A549 (cell line): ENCODE measurements around the gene LHFPL2.

Source experiments
- CBX2 ChIP-seq: fragments of 200-600 bp; sonication (generic); IDR thresholded peaks from 2 replicates; pipeline ENCODE4 v1.6.1; 2016; ENCODE audit warnings: low read depth, mild to moderate bottlenecking, borderline replicate concordance
- CTCF ChIP-seq: fragments of >200 bp; sonication (Bioruptor Twin); formaldehyde crosslinking; IDR thresholded peaks from 3 replicates; pipeline ENCODE4 v1.5.1; 2016
- EP300 ChIP-seq, 2 experiments: fragments of >200 bp; sonication (Bioruptor Twin); formaldehyde crosslinking; IDR thresholded peaks; 2 replicates in 1 of 2; 3 replicates in 1 of 2; pipeline ENCODE4 v1.6.1; 2016 to 2017
- ESRRA ChIP-seq: fragments of 150-350 bp; IDR thresholded peaks from 2 replicates; pipeline ENCODE4 v1.6.1; 2014; ENCODE audit warnings: mild to moderate bottlenecking, low read length, borderline replicate concordance
- JUNB ChIP-seq: fragments of >200 bp; sonication (Bioruptor Twin); formaldehyde crosslinking; IDR thresholded peaks from 2 replicates; pipeline ENCODE4 v1.6.1; 2016
- PHF8 ChIP-seq: fragments of 200-600 bp; sonication (generic); IDR thresholded peaks from 2 replicates; pipeline ENCODE4 v1.6.1; 2016; ENCODE audit warnings: low read depth, mild to moderate bottlenecking, antibody characterized with exemption, moderate library complexity, borderline replicate concordance
- POLR2A ChIP-seq: IDR thresholded peaks from 2 replicates; pipeline ENCODE4 v1.6.1; 2012; ENCODE audit warnings: mild to moderate bottlenecking, low read length

GRCh38 chr5:78568676-78569075 lies 79.9 kb downstream of the LHFPL2 start:
- TF ChIP-seq CTCF (no peak), POLR2A (no peak), CBX2 (no peak), ESRRA (no peak), EP300 (IDR thresholded peaks at IDR 0.05) (no peak), JUNB (no peak), PHF8 (no peak)
